SK-MEL-5 (cell line): ENCODE data around the gene KRTAP5-9. TPM values are rescaled to one million over a fixed set of nuclear protein-coding genes. Genes with fewer than 3 reads are reported as not detected.
"Not testable (repeated sequence)": the region's sequence is repeated elsewhere in the genome, so short reads cannot be mapped to it uniquely, and the experiment has no call there.

Source experiments
- DNase-seq: peaks from one replicate; pipeline ENCODE4 v3.0.0-alpha.2; 2016; ENCODE audit warnings: low read depth, low spot score
- in situ Hi-C: cut with HindIII; loops from 2 replicates; pipeline ENCODE4 v1.10.0; 2016; ENCODE audit warnings: low sequenced_read_pairs, high pct_unique_total_duplicates, low pct_unique_long_range_greater_than_20kb
- small RNA-seq, 2 experiments: library from RNA; depleted of rRNA; stranded (forward); fragments of <200 nt; gene quantifications; one replicate each; pipeline ENCODE3, GENCODE V24; 2014
- total RNA-seq: library from RNA; depleted of rRNA; stranded (reverse); fragments of >200 nt; shearing (Covaris generic); gene quantifications from 2 replicates; pipeline ENCODE4 v1.2.3, GENCODE V29; 2014; rRNA removed

Gene KRTAP5-9
- total RNA-seq, 1 experiment from 2014 or later, result not detected

DNA sequence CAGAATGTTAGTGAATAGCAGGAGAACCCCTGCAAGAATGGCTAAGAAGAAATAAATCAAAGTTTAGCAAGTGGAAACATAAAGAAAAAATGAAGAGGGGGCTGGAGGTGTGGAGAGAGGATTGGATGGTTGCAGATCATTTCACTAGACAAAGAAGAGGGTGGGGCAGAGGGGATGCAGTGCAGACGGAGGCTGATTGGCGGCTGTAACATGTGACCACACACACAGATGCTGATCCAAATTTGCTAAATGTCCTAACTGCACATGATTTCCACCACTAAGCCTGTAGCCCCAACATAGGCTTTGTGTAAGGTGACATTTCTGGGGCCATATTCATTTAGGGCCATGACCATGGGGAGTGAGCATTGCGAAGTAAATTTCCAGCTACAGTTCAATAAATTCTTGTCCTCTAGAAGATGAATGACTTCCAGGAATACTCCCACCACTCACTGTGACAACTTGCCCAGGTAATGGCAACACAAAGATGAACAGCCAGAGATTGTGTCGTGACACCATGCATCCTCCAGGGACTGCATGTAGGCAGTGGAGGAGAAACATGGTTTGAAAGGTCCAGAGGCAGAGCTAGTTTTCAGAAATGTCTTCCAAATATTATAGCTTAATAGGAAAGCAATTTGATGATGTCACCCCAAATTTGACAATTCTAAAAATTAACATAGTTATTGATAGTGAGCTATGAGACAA, 27.7 kb downstream of the KRTAP5-9 start:
- no peak for DNase-seq
- in situ Hi-C loops, result no loop called here

DNA sequence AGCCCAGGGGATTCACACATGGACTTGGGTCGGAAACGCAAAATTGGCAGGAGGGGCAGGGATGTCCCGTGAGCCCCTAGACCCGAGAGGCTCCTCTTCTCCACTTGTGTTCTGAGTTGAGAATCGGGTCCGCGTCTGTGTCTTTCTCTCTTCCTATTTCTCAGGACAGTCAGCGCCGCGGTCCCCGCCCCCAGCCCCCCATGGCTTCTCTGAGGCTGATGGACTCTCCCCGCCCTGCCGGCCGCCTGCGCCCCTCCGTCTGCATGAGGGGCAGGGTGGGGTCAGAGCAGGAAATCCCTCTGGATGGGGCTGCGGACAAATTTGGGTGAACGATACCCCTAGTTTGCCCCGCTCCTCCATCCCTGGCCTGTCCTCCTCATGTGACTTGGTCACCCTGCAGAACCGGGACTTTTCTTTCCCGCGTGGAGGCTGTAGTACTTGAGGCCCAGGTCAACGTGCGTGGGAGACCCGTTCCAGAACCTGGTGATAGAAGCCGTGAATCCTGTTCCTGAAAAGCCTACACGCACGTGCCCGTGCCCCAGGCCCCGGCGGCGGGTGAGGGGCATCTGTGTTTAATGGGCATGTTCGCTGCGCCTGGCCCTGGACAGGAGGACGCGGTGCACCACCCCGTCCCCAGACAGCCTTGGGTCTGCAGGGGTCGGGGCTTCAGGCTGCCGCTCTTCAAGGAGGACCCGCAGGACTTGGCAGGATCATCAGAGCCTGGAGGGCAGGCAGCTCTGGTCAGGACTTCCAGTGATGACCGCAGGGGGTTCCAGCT, 28.7 kb downstream of the KRTAP5-9 start:
- in situ Hi-C loops, DNase-seq: not testable (repeated sequence)

GRCh38 chr11:71577469-71578004, 29.3 kb downstream of the KRTAP5-9 start:
- DNase-seq, result no peak
- in situ Hi-C loops, result no loop called here

GRCh38 chr11:71579513-71579912, 31.3 kb downstream of the KRTAP5-9 start:
- in situ Hi-C loops, result not testable (repeated sequence)

DNA sequence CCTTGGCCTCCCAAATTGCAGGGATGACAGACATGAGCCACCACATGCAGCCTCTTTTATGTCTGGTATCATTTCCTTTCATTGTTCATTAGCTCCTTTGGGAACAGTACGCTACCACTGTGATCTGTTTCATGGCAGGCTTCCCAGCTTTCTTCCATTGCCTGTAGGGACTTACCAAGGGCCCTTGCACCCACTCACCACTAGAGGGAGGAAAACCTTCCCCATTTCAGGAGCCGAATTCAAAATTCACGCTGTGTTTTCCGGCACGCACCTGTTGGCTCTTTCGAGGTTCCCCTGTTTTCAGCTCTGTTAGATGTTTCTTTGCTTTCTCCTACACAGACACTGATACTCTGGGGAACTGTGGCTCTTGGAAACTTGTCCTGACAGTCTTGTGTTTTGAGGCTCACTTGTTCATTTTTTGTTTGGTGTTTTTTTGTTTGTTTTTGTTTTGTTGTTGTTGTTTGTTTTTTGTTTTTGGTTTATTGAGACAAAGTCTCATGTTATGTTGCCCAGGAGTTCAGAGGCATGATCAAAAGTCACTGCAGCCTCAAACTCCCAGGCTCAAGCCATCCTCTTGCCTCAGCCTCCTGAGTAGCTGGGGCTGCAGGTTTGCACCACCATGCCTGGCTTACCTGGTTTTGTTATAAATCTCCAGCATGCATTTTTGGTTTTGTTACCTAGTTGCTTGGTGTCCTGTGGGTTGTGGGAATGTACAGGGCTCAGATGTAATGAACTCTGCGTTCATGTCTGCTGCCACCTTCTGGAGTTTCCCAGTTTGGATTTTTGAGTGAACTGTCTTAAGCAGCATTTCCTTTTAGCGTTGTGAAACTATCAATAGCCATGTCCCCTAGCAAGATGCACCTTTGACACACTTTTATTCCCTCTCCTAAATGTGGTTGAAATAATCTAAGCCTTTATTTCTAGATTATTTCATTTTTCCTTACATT, 32.1 kb downstream of the KRTAP5-9 start:
- in situ Hi-C loops, result no loop called here
- peak; percentile 95 for DNase-seq

More at GRCh38 chr11:71579513-71579912, 31.3 kb downstream of the KRTAP5-9 start:
- DNase-seq, result not testable (repeated sequence)

GRCh38 chr11:71581826-71582225, 33.6 kb downstream of the KRTAP5-9 start:
- DNase-seq, result no peak
- in situ Hi-C loops, result no loop called here

GRCh38 chr11:71582309-71582895, 34.2 kb downstream of the KRTAP5-9 start, which contains the start of gene KRTAP5-11:
TSS of gene KRTAP5-11 (minus strand) at chr11:71582875. CDS start at chr11:71582837, 38 bp downstream.
- in situ Hi-C loops, result no loop called here
- no peak for DNase-seq

DNA sequence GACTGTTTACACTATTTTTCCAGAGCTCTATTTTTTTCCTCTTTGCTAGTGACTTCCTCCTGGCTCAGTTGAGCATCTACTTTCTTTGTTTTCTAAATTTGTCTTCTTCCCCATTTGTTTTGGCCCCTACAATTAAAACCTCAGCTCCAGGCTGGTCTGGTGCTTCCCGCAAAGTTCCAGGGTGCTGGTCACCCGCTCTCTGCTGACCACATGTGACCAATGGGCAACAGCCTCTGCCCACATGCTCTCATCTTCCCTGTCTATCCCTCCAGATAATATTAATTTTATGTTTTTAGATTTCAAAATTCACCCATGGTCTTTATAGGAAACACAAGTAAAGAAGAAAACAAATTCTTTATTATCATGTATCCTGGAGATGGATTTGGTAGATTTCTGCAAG, 34.7 kb downstream of the KRTAP5-9 start:
- DNase-seq, result peak; percentile 10
- in situ Hi-C loops, result not testable (repeated sequence)

- DNase-seq, in situ Hi-C loops: not testable (repeated sequence)
These were observed 37.5 kb downstream of the KRTAP5-9 start for GRCh38 chr11:71585673-71586072.

- in situ Hi-C loops, result not testable (repeated sequence)
- peak; percentile 93 for DNase-seq
These were observed 40.1 kb downstream of the KRTAP5-9 start for GRCh38 chr11:71588314-71588713.

GRCh38 chr11:71588822-71589545, 40.8 kb downstream of the KRTAP5-9 start:
- in situ Hi-C loops, result not testable (repeated sequence)
- peak; percentile 38 for DNase-seq

DNA sequence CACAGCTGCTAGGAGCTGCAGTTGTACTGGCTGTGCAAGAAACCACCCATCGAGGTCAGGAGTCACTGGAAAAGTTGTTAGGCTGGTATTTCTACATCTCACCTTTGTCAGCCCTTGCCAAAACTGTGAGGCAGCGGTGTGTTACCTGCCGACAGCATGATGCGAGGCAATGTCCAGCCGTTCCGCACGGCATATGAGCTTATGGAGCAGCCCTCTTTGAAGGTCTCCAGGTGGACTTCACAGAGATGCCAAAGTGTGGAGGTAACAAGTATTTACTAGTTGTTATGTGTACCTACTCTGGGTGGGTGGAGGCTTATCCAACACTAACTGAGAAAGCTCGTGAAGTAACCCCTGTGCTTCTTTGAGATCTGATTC, 41.3 kb downstream of the KRTAP5-9 start:
- DNase-seq, in situ Hi-C loops: not testable (repeated sequence)

Small RNA genes lying within 50 kb of the gene (small RNA-seq; reads per million reads assigned to genes)
- gene AP000867.1 (0 reads per million in 2 experiments), gene KRTAP5-14P (0 reads per million in 2 experiments)

Other genes with a start within 250 kb of the KRTAP5-9 start
- 114 and 117 TPM in 2 replicates for gene DHCR7, start 100.0 kb upstream of the KRTAP5-9 start, total RNA-seq
- 127 and 130 TPM in 2 replicates for gene NADSYN1, start 95.2 kb upstream of the KRTAP5-9 start, total RNA-seq
- gene KRTAP5-7, start 21.2 kb upstream of the KRTAP5-9 start, total RNA-seq, result 0.08 TPM in 1 of 2 replicates, not detected in the other
- 0.26 TPM in 1 of 2 replicates, not detected in the other for gene KRTAP5-8, start 10.4 kb upstream of the KRTAP5-9 start, total RNA-seq
- gene KRTAP5-10, start 17.1 kb downstream of the KRTAP5-9 start, total RNA-seq, result 0.53 TPM in 1 of 2 replicates, not detected in the other
- gene KRTAP5-11, start 34.5 kb downstream of the KRTAP5-9 start, total RNA-seq, result not detected in 2 replicates